HL-60 (cell line): Measurements from ENCODE around the gene CDC73.

ENCODE experiments used
- DNase-seq, 2 experiments: peaks; one replicate each; pipeline ENCODE4 v3.0.0-alpha.2; 2010 to 2020; ENCODE audit warnings: low read depth in 1 of 2, low spot score in 1 of 2
- H3K27ac ChIP-seq: fragments of 250-450 bp; sonication (Bioruptor Pico); replicated peaks from 2 replicates; pipeline ENCODE4 v1.5.1; 2020; ENCODE audit warnings: mild to moderate bottlenecking, moderate library complexity
- H3K27me3 ChIP-seq: fragments of 250-450 bp; sonication (Bioruptor Pico); 2 replicates; pipeline ENCODE4 v1.5.1; 2021; ENCODE audit warnings: mild to moderate bottlenecking, moderate library complexity; ENCODE audit not compliant: insufficient read depth, poor library complexity, severe bottlenecking
- H3K4me3 ChIP-seq: replicated peaks from 2 replicates; pipeline ENCODE4 v1.5.1; 2011; ENCODE audit warnings: mild to moderate bottlenecking, control low read depth, low read length; ENCODE audit not compliant: insufficient read depth
- CTCF ChIP-seq: IDR thresholded peaks from one replicate; pipeline ENCODE4 v1.5.1; 2011; ENCODE audit warnings: low read length, control low read depth, inconsistent platforms; ENCODE audit not compliant: insufficient read depth
- GABPA ChIP-seq: IDR thresholded peaks from 2 replicates; pipeline ENCODE4 v1.6.1; 2012; ENCODE audit warnings: low read depth
- POLR2AphosphoS5 ChIP-seq: IDR thresholded peaks from 2 replicates; pipeline ENCODE4 v1.6.1; 2012; ENCODE audit warnings: low read depth
- REST ChIP-seq: IDR thresholded peaks from 2 replicates; pipeline ENCODE4 v1.6.1; 2012; ENCODE audit warnings: low read depth; ENCODE audit not compliant: insufficient replicate concordance
- SPI1 ChIP-seq: IDR thresholded peaks from 2 replicates; pipeline ENCODE4 v1.6.1; 2012; ENCODE audit warnings: low read depth, mild to moderate bottlenecking, borderline replicate concordance

Gene CDC73

DNA sequence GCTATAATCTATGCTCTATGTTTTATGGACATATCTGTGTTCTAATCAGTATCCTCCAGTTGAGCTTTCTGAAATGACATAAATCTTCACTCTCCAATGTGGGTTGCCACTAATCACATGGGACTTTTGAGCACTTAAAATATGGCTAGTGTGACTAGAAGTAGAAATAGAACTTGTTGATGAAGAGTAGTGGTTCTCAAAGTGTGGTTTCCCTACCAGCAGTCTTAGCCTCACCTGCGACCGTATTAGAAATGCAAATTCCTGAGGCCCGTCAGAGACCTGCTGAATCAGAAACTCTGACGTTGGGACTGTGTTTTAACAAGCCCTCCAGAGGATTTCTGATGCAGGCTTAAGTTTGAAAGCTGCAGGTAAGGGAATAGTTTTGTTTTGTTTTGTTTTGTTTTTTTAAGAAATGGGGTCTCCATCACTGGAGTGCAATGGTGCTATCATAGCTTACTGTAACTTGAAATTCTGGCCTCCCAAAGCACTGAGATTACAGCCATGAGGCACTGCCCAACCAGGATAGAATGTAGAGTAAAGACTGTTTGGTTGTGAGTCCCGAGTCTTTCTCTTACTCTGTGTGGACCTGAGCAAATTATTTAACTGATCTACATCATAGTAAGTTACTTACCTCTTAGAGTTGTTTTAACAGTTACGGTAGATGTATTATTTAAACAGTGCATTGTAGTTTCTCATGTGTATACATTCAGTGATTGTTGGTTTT, 38.3 kb upstream of the CDC73 start:
- H3K4me3 ChIP-seq, result no peak overlapping the region
- TF ChIP-seq CTCF, result no peak
- no peak for TF ChIP-seq POLR2AphosphoS5
- TF ChIP-seq SPI1, result no peak
- no peak for TF ChIP-seq GABPA
- no peak for TF ChIP-seq REST
- H3K27me3 ChIP-seq, result no peaks in the 10 kb centered on the region
- DNase-seq, result no peak
- H3K27ac ChIP-seq, result no peak overlapping the region

- Histone ChIP-seq H3K27ac (no peak overlapping the region), H3K4me3 (no peak overlapping the region), H3K27me3 (no peaks in the 10 kb centered on the region)
- no peak for DNase-seq
- TF ChIP-seq POLR2AphosphoS5 (no peak), SPI1 (no peak)
Observed at GRCh38 chr1:193085263-193085662, 36.6 kb upstream of the CDC73 start.

DNA sequence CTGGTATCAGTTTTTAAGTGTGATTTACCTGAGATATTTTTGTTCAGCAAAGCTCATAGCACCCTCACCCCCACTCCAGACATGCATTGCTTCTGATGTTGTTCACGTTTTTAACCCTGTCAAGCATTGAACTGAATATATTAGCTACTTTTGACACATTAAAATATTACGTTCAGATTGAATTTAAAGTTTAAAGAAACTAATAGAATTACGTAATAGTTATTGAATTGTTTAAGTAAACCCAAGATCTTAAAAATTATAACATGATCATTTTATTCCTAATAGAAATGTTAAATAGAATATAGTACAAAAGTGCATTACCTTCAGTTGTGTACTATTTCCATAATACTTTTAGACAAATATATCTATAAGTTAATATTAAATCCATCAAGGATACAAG, 35.5 kb upstream of the CDC73 start:
- no peak for TF ChIP-seq CTCF
- no peak for TF ChIP-seq REST
- no peak for TF ChIP-seq SPI1
- no peak for TF ChIP-seq GABPA
- TF ChIP-seq POLR2AphosphoS5, result no peak
- DNase-seq, result no peak
- no peak overlapping the region for H3K27ac ChIP-seq
- H3K4me3 ChIP-seq, result no peak overlapping the region
- no peaks in the 10 kb centered on the region for H3K27me3 ChIP-seq

- Histone ChIP-seq H3K4me3 (no peak overlapping the region), H3K27me3 (no peaks in the 10 kb centered on the region), H3K27ac (no peak overlapping the region)
- no peak for DNase-seq
- TF ChIP-seq GABPA (no peak), CTCF (no peak), REST (no peak)
Observed at GRCh38 chr1:193087893-193088292, 33.9 kb upstream of the CDC73 start.
